ENCODE results near the gene SEPTIN5.
"Not testable (repeated sequence)": the region's sequence is repeated elsewhere in the genome, so short reads cannot be mapped to it uniquely, and the experiment has no call there.

SEPTIN5 gene

GRCh38 chr22:19720150-19720827, 6.0 kb downstream of the SEPTIN5 start:
- DNase-seq (ENCODE audit: low spot score), result no peak

DNA sequence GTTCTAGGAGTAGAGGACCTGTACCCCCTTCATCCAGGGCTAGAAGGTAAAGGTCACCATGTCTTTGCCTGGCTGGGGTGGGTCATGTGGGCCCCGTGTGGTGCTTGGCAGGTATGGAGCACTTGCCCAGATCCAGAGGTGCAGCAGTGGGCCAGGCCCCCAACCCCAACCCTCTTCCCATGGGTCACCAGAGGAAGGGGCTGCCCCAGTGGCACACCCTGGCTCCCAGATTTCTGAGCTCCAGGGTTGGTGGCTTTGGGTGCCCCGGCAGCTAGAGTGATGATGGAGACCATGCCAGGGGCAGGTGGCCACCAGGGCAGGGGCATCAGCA, 6.7 kb downstream of the SEPTIN5 start:
- no peak for DNase-seq (ENCODE audit: low spot score)

DNA sequence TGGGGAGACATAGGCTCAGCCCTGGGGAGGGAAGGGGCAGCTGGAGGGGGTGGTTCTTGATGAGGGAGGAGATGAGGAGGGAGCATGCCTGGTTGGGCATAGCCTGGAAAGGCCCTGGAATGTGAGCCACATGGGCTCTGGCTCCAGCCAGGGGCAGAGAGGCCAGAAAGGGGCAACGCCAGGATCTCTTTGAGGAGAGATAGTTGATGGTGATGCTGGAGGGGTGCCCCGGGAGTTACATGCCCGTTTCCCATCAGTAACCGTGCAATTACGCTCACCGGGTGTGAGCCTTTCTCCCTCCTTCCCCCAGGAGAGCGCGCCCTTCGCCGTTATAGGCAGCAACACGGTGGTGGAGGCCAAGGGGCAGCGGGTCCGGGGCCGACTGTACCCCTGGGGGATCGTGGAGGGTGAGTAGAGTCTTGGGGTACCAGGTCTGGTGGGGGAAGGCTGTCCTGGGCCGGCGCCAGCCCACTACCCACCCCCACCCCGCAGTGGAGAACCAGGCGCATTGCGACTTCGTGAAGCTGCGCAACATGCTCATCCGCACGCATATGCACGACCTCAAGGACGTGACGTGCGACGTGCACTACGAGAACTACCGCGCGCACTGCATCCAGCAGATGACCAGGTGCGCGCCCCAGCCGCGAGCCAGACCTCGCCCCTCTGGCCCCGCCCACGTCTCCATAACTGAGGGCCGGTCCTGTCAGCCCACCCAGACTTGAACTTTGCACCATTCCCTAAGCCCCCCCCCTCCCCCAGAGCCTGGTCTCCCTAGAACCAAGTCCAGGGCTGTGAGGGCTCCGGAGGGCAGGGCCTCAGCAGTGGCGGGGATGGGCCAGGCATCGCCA, 7.3 kb downstream of the SEPTIN5 start:
- no peak for DNase-seq (ENCODE audit: low spot score)

GRCh38 chr22:19722178-19722981, 8.1 kb downstream of the SEPTIN5 start:
- no peak for DNase-seq (ENCODE audit: low spot score)

- no peak for DNase-seq (ENCODE audit: low spot score)
Measured at GRCh38 chr22:19722982-19723231, 8.6 kb downstream of the SEPTIN5 start.

DNA sequence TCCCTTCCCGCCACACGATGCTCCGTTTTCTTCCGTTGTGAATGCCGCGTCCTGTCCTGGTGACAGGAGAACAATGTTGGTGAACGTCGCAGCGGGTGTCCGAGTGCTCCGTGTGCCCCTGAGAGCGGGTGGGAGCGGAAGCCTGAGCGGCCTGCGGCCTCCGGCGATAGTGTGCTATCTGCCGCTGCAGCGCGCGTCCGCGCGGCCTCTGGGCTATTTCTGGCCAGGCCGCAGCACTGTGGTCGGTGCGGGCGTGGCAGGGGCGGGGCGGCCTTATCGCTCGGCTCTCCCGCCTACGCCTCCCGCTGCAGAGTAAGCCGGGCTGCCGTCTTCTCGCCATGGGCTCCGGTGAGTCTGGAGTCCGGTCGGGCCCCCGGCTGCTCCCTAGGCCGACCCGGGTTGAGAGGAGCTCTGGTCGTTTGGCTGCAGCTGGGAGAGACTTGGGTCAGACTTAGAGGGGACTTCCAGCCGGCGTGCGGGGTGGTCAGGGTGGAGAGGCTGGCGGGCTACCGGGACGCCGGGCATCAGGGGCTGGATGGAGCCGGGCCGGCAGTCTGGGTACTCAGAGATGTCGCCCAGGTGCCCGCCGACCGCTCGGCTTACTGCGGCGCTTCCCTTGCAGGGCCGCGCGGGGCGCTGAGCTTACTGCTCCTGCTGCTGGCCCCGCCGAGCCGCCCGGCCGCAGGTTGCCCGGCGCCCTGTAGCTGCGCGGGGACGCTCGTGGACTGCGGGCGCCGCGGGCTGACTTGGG, 9.1 kb downstream of the SEPTIN5 start, which contains the start of gene GP1BB:
Gene GP1BB (plus strand): TSS at position 308 of the 751 bp plus-strand sequence. CDS start 31 bp downstream, at position 339.
- DNase-seq (ENCODE audit: low spot score), result no peak

DNA sequence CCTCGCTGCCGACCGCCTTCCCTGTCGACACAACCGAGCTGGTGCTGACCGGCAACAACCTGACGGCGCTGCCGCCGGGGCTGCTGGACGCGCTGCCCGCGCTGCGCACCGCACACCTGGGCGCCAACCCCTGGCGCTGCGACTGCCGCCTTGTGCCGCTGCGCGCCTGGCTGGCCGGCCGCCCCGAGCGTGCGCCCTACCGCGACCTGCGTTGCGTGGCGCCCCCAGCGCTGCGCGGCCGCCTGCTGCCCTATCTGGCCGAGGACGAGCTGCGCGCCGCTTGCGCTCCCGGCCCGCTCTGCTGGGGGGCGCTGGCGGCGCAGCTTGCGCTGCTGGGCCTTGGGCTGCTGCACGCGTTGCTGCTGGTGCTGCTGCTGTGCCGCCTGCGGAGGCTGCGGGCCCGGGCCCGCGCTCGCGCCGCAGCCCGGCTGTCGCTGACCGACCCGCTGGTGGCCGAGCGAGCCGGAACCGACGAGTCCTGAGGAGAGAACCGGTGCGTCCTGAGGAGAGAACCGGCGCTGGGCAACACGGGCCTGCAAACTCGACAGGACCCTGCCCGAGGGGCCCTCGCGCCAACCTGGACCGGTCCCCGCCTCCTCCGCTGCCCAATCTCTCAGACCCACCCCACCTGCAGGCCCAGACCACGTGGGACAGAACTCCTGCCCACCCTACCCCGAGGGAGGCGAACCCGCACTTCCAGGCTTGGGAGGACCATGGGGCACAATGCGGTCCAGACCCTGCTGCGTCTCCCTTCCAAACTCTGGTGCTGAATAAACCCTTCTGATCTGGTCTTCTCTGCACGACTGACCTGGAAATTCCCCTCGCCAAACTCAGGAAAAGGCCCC, 9.9 kb downstream of the SEPTIN5 start:
- no peak for DNase-seq (ENCODE audit: low spot score)

DNA sequence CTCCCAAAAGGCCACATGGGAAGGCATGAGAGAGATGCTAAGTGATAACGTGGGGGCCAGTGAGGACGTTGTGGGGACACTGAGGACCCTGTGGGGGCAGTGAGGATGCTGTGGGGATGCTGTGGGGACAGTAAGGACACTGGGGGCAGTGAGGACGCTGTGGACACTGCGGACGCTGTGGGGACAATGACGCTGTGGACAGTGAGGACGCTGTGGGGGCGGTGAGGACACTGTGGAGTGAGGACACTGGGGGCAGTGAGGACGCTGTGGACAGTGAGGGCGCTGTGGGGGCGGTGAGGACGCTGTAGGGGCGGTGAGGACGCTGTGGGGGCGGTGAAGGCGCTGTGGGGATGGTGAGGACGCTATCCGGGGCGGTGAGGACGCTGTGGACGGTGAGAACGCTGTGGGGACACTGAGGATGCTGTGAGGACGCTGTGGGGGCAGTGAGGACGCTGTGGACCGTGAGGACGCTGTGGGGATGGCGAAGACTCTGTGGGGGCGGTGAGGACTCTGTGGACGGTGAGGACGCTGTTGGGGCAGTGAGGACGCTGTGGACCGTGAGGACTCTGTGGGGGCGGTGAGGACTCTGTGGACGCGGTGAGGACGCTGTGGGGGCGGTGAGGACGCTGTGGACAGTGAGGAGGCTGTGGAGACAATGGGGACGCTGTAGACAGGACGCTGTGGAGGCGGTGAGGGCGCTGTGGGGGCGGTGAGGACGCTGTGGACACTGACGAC, 10.8 kb downstream of the SEPTIN5 start:
- DNase-seq (ENCODE audit: low spot score), result no peak

DNA sequence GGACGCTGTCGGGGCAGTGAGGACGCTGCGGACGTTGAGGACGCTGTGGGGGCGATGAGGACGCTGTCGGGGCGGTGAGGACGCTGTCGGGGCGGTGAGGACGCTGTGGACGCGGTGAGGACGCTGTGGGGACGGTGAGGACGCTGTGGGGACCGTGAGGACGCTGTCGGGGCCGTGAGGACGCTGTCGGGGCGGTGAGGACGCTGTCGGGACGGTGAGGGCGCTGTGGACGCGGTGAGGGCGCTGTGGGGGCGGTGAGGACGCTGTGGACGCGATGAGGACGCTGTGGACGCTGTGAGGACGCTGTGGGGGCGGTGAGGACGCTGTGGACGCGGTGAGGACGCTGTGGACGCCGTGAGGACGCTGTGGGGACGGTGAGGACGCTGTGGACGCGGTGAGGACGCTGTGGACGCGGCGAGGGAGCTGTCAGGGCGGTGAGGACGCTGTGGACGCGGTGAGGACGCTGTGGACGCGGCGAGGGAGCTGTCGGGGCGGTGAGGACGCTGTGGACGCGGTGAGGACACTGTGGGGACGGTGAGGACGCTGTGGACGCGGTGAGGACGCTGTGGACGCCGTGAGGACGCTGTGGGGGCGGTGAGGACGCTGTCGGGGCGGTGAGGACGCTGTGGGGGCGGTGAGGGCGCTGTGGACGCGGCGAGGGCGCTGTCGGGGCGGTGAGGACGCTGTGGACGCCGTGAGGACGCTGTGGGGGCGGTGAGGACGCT, 11.9 kb downstream of the SEPTIN5 start:
- not testable (repeated sequence) for DNase-seq (ENCODE audit: low spot score)

- no peak for DNase-seq (ENCODE audit: low spot score)
Measured at GRCh38 chr22:19727310-19728150, 13.2 kb downstream of the SEPTIN5 start.

DNA sequence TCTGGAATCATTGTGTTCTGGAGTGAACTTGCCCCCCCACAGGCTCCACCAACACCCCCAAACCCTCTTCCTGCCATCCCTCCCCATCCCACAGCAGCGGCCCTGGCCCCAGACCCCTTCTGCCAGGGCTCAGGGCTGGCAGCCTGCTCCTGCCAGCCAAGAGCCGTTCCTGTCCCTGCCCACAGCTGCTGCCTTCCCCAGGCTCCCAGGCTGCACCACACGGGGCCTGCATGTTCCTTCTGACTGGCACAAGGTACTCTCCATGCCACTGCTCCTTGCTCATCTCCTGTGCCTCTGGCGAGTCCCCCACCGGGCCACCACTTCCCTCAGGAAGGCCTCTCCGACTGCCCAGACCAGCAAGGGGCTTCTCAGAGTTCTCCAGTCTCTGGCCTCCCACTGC, 14.0 kb downstream of the SEPTIN5 start:
- DNase-seq (ENCODE audit: low spot score), result no peak

DNA sequence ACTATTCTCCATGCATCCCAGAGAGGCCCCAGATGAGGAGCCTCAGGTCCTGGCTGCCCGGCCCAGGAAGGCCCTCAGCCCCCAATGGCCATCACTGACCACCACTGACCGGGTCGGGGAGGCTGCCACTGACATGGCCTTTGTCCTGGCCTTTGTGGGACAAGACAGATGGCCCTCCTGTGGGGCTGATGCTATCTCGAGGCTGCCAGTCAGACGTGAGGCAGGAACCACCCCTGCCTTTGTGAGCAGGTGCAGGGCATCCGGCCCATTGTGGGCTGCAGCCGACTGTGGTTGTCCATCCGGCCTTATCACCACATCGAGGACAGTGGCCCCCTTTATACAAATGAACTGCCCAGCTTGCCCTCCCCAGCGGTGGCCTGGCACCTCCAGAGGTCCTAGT, 14.5 kb downstream of the SEPTIN5 start:
- no peak for DNase-seq (ENCODE audit: low spot score)

- no peak for DNase-seq (ENCODE audit: low spot score)
Measured at GRCh38 chr22:19729507-19729906, 15.2 kb downstream of the SEPTIN5 start.

- DNase-seq (ENCODE audit: low spot score), result no peak
Measured at GRCh38 chr22:19730198-19730597, 15.9 kb downstream of the SEPTIN5 start.

DNA sequence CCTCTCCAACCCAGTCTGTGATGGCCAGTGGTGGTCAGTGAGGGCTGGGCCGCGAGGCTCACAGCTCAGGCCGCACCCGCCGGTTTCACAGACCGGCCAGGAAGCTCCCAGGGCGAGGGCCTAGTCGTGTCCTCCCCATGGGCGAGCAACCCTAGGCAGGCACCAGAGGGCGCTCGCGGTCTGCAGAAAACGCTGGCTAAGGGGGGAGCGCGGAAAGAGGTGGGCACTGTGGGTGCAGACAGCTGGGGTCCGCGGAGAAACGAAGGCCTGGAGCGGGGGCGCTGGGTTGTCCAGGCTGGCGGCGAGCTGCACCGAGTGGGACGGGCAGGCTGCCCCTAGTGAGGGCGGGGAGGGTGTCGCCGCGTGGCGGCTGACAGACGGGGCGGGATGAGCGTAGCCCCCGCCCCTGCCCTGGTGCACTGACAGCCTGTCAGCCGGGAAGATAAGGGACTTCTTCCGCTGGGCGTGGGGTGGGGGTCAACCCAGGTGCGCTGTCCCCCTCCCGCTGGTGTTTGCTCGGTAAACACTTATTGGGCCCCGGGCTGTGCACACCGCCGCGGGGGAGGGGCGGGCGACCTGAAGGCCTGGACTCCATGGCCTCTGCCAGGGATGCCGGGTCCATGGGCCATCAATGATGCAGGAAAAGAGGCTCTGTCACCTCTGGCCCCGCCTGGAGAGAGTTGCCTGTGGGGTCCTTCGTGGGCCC, 16.5 kb downstream of the SEPTIN5 start:
- peak; percentile 84 for DNase-seq (ENCODE audit: low spot score)

GRCh38 chr22:19731361-19732135, 17.2 kb downstream of the SEPTIN5 start:
- no peak for DNase-seq (ENCODE audit: low spot score)

DNA sequence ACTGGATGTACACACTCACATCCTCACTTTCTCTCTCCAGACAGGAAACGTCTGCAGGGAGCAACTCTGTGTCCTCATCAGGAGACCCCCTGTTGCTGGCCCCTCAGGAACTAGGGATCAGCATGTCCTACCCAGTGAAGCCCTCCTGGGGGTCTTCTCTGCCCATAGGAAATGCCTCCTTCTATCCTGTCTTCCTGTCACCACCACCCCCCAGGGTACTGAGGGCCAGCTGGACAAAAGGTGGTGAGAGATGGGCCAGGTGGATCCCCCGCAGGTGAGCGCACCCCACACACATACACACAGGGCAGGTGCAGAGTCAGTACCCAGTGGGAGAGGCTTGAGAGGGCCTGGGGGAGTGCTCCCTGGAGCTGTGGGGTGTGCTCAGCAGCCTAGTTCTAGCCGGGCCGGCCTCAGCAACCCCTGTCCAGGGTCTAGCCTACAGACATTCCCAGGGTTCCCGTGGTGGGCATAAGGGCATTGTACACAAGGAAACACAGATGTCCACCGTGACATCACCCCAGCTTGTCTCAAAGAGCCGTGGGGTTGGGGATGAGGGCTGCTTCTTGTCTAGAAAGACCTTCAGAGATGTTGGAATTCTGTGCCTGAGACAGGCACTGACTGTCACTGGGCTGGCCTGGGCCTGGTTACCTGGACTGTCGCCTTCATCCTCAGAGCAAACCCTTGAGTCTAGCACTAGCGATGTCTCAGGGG, 18.3 kb downstream of the SEPTIN5 start:
- DNase-seq (ENCODE audit: low spot score), result no peak

Measured in CD4-positive, alpha-beta T cell treated with Interleukin-2 at 100 ng/mL for 4 hours (primary cell).